GM12875 (cell line): ENCODE data around the gene USP20.

Source experiments
- H3K4me3 ChIP-seq: one replicate; pipeline ENCODE4 v1.5.1; 2011; ENCODE audit warnings: low read depth, low read length, control low read depth
- TF ChIP-seq, protein P1 (sequence below): IDR thresholded peaks from 2 replicates; pipeline ENCODE4 v1.5.1; 2011; ENCODE audit warnings: low read depth, mild to moderate bottlenecking, control low read depth, inconsistent platforms, low read length, moderate library complexity, borderline replicate concordance; ENCODE audit not compliant: insufficient read depth

Gene USP20

DNA sequence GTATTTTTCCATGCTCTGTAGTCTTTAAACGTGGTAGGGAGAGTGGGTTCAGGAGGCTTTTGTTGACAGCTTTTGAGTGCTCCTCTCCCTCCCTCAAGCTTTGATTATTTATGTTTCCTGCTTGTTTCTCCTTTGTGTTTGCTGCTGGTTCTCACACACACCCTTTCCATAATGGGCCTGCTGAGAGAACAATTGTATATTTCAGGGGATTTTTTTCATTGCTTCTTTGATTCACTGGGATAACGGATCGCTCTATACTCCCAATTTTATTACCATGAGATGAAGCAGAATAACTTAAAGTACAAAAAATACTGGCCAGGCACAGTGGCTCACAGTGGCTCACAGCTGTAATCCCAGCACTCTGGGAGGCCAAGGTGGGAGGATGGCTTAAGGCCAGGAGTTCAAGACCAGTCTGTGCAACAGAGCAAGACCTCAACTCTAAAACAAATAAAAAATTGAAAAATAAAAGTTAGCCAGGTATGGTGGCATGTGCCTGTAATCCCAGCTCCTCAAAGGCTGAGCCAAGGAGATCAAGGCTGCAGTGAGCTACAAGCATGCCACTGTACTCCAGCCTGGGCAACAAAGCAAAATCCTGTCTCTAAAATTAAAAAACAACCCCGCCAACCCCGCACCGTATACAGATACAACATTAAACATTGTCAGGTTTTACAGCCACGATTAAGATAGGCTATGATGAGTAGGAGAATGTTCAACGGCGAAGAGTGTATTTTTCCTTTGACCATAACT, 66.9 kb downstream of the USP20 start:
- TF ChIP-seq, protein P1, sequence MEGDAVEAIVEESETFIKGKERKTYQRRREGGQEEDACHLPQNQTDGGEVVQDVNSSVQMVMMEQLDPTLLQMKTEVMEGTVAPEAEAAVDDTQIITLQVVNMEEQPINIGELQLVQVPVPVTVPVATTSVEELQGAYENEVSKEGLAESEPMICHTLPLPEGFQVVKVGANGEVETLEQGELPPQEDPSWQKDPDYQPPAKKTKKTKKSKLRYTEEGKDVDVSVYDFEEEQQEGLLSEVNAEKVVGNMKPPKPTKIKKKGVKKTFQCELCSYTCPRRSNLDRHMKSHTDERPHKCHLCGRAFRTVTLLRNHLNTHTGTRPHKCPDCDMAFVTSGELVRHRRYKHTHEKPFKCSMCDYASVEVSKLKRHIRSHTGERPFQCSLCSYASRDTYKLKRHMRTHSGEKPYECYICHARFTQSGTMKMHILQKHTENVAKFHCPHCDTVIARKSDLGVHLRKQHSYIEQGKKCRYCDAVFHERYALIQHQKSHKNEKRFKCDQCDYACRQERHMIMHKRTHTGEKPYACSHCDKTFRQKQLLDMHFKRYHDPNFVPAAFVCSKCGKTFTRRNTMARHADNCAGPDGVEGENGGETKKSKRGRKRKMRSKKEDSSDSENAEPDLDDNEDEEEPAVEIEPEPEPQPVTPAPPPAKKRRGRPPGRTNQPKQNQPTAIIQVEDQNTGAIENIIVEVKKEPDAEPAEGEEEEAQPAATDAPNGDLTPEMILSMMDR: no peak
- no peak overlapping the region for H3K4me3 ChIP-seq

DNA sequence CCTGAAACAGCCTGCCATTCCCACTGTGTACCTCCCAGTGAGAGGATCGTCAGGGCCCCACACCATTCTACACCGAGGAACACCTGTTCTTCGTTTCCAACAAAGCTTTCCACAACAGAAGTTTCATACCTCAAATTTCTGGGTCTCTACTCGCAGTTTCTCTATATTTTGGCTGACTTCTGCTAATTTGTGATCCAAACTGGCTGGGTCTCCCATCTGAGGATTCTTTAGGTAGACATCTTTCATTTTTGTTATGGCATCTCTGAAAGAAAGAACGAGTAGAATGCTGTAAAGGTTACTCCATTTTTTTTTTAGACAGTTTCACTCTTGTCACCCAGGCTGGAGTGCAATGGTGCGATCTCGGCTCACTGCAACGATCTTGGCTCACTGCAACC, 67.5 kb downstream of the USP20 start:
- TF ChIP-seq, protein P1: no peak

DNA sequence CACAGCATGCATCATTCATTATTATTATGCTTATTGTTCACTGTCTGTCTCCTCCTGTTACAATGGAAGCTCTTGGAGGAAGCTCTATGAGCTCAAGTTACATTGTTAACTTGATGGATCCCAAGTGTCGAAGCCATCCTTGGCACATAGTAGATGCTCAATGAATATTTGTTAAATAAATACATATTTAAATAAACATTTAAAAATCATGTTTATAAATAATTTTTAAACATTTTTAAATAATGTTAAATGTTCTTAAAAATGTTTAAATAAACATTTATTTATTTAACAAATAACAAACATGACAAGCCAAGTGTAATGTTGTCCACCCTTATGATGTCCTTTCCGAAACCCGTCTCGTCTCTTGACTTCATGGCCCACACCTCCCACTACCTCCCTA, 69.5 kb downstream of the USP20 start:
- no peak overlapping the region for H3K4me3 ChIP-seq
- TF ChIP-seq, protein P1: no peak

More for the DNA sequence above, 67.5 kb downstream of the USP20 start:
- H3K4me3 ChIP-seq: no peak overlapping the region

DNA sequence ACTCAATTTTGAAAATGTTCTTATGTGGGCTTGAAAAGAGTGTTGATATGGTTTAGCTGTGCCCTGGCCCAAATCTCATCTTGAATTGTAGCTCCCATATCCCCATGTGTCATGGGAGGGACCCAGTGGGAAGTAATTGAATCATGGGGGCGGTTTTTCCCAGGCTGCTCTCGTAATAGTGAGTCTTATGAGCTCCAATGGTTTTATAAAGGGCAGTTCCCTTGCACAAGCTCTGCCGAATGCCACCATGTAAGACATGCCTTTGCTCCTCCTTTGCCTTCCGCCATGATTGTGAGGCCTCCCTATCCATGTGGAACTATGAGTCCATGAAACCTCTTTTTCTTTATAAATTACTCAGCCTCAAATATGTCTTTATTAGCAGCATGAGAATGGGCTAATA, 71.0 kb downstream of the USP20 start:
- TF ChIP-seq, protein P1: no peak
- no peak overlapping the region for H3K4me3 ChIP-seq

DNA sequence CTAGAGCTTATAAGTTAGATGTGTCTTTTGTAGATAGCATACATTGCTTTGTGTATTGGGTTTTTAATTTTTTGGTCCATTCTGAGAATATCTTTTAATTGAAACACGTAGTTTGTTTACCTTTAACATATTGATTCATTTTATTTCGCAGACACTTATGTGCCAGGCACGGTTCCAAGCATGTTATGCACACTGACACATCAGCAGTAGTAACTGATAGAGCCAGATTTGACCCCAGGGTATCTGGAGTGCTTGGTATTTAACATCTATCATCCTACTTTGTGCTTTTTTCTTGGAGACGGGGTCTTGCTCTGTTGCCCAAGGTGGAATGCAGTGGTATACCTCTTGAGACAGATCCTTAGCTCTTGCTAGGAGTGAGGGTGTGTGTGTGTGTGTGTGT, 71.9 kb downstream of the USP20 start:
- TF ChIP-seq, protein P1: no peak
- no peak overlapping the region for H3K4me3 ChIP-seq

DNA sequence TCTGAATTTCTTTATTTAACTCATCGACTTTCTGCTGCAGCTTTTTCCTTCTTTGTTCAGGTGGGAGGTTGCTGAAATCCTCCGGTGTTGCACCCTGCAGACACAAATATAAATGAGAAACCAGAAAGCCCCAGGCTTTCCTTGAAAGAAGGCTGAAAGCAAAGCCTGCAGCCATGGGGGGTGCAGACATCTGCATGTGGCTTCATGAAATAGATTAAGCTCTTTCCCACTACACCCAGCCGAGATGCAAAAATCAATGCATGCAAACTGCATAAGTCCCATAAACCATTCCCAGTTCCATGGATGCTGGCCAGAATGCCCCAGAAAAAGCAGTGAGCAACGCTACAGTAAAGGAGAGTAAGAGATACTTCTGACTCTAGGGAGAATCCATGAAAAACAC, 73.6 kb downstream of the USP20 start:
- TF ChIP-seq, protein P1: no peak
- no peak overlapping the region for H3K4me3 ChIP-seq

DNA sequence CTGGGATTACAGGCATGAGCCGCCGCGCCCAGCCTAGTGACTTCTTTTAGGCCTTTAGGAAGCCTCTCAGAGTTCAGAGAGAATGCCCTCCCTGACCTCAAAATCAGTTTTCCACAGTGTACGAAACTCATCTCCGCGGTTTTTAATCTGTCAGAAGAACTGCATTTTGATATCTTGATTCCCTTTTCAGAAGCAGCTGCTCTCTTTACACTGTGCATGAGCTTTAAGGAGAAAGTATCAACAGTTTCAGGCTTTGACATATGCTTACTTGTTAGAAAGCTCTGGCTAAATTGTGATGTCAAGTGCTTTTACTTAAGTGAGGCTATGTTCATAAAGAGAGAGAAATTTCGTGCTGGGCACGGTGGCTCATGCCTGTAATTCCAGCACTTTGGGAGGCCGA, 74.6 kb downstream of the USP20 start:
- TF ChIP-seq, protein P1: no peak
- H3K4me3 ChIP-seq: no peak overlapping the region
